K562 (cell line): ENCODE results near the gene HSD17B13. TPM values are rescaled to one million over a fixed set of nuclear protein-coding genes. Genes with fewer than 3 reads are reported as not detected.

Source experiments
- ATAC-seq: fragments of 200-7000 bp; cut with Tn5 transposase; 3 replicates; pipeline ENCODE4 v1.9.1; 2020; ENCODE audit warnings: moderate library complexity
- BruUV-seq: library from RNA; stranded (reverse); fragments of 400-500 nt; replicated peaks from 2 replicates; lab custom pipeline; 2021; lab: Mats Ljungman, UMichigan
- CTCF ChIA-PET: fragments of 300-600 bp; formaldehyde crosslinking; extraction: SDS; loops from one replicate; lab custom pipeline; 2021; ENCODE audit warnings: low intra/inter-chr PET ratio; lab: Yijun Ruan, JAX
- POLR2A ChIA-PET: fragments of 300-600, 350-650 bp; sonication (Branson Sonifier 250); formaldehyde crosslinking; extraction: SDS; loops from one replicate; lab custom pipeline; 2021; ENCODE audit warnings: antibody characterized with exemption, inconsistent platforms; lab: Yijun Ruan, JAX
- DNase-seq, 4 experiments: peaks; one replicate each; pipeline versions ENCODE4 v3.0.0 to v3.0.0-alpha.2; 2011 to 2018; ENCODE audit warnings: low spot score in 3 of 4, mixed read lengths in 3 of 4; ENCODE audit errors: extremely low read depth in 1 of 4
- FAIRE-seq: peaks from 2 replicates; lab custom pipeline; 2011; peaks lifted over from hg19 to GRCh38; lab: Jason Lieb, UNC
- H2AFZ ChIP-seq: 2 replicates; pipeline ENCODE4 v1.6.0; 2011; ENCODE audit warnings: low read depth, low read length, control low read depth, inconsistent platforms
- H3K27ac ChIP-seq: fragments of 200-600 bp; 3 replicates; pipeline ENCODE4 v1.8.0; 2011; ENCODE audit warnings: low read depth, mild to moderate bottlenecking, control low read depth, inconsistent platforms, low read length, moderate library complexity, mixed read lengths; ENCODE audit errors: extremely low read depth
- H3K27me3 ChIP-seq, 2 experiments: fragments of 300-600 bp in 1 of 2; 2 replicates in 1 of 2; 3 replicates in 1 of 2; pipeline versions ENCODE4 v1.6.0 to v1.8.0; 2011; ENCODE audit warnings: inconsistent platforms in 2 of 2, low read length in 2 of 2, mild to moderate bottlenecking in 1 of 2, mixed read lengths in 1 of 2, moderate library complexity in 1 of 2; ENCODE audit not compliant: control insufficient read depth in 2 of 2, insufficient read depth in 2 of 2
- H3K36me3 ChIP-seq: fragments of 300-600 bp; 3 replicates; pipeline ENCODE4 v1.8.0; 2011; ENCODE audit warnings: mild to moderate bottlenecking, low read length, inconsistent platforms; ENCODE audit not compliant: control insufficient read depth, insufficient read depth
- H3K4me1 ChIP-seq, 2 experiments: fragments of 200-600 bp in 1 of 2; replicated peaks in 1 of 2; 2 replicates in 1 of 2; 3 replicates in 1 of 2; pipeline versions ENCODE4 v1.5.1 to v1.8.0; 2011; ENCODE audit warnings: inconsistent platforms in 2 of 2, low read length in 2 of 2, mild to moderate bottlenecking in 1 of 2, mixed read lengths in 1 of 2, moderate library complexity in 1 of 2; ENCODE audit not compliant: control insufficient read depth in 2 of 2, insufficient read depth in 2 of 2
- H3K4me2 ChIP-seq: 2 replicates; pipeline ENCODE4 v1.6.1; 2011; ENCODE audit warnings: low read length, control low read depth, inconsistent platforms, mixed read lengths; ENCODE audit not compliant: insufficient read depth
- H3K4me3 ChIP-seq: fragments of 200-600 bp; sonication (generic), shearing (Covaris generic); 2 replicates; pipeline ENCODE4 v1.5.1; 2016; ENCODE audit warnings: control low read depth, inconsistent platforms
- H3K79me2 ChIP-seq: fragments of 200-600 bp; 3 replicates; pipeline ENCODE4 v1.8.0; 2011; ENCODE audit warnings: low read length, inconsistent platforms; ENCODE audit not compliant: control insufficient read depth, insufficient read depth
- H3K9ac ChIP-seq, 2 experiments: 2 replicates each; pipeline versions ENCODE4 v1.6.0 to v1.6.1; 2011; ENCODE audit warnings: low read depth in 2 of 2, low read length in 2 of 2, control low read depth in 1 of 2, inconsistent platforms in 1 of 2, mild to moderate bottlenecking in 1 of 2, mixed read lengths in 1 of 2; ENCODE audit not compliant: insufficient read depth in 1 of 2
- H3K9me1 ChIP-seq: one replicate; pipeline ENCODE4 v1.6.0; 2011; ENCODE audit warnings: inconsistent platforms, mild to moderate bottlenecking, low read length, moderate library complexity; ENCODE audit not compliant: control insufficient read depth, insufficient read depth
- H3K9me3 ChIP-seq: replicated peaks from 2 replicates; pipeline ENCODE4 v1.5.1; 2011; ENCODE audit warnings: low read depth, low read length, inconsistent platforms; ENCODE audit not compliant: control insufficient read depth, insufficient read depth
- H4K20me1 ChIP-seq: replicated peaks from 2 replicates; pipeline ENCODE4 v1.6.1; 2011; ENCODE audit warnings: low read length, inconsistent platforms, mixed read lengths; ENCODE audit not compliant: control insufficient read depth, insufficient read depth
- CLOCK ChIP-seq: fragments of 250-450 bp; sonication (Bioruptor Pico); IDR thresholded peaks from 2 replicates; pipeline ENCODE4 v1.4.0; 2020; ENCODE audit warnings: mild to moderate bottlenecking, moderate library complexity, borderline replicate concordance
- MECOM ChIP-seq: fragments of 250-450 bp; sonication (Bioruptor Pico); IDR thresholded peaks from 2 replicates; pipeline ENCODE4 v1.8.0; 2022; ENCODE audit warnings: inconsistent platforms
- TRIM24 ChIP-seq, 2 experiments: fragments of 450-650 bp; IDR thresholded peaks; 2 replicates each; pipeline ENCODE4 v1.6.1; 2016
- WGBS: fragments of 100-300 bp; shearing (Covaris generic); methylation state at CpG from one replicate; pipeline ENCODE4 v1.1.6; 2016; ENCODE audit warnings: low coverage, mixed read lengths; ENCODE audit not compliant: insufficient coverage; ENCODE audit errors: missing lambda C conversion rate; 5-methylcytosine and 5-hydroxymethylcytosine counted together
- in situ Hi-C: fragments of 300-500 bp; cut with MboI; formaldehyde crosslinking; loops from 4 replicates; pipeline ENCODE4 v1.15.0; 2018; ENCODE audit warnings: inconsistent platforms, mixed read lengths
- intact Hi-C: fragments of 100-400 bp; cut with micrococcal nuclease; formaldehyde crosslinking; loops from 2 replicates; pipeline ENCODE4 v1.14.2; 2022
- polyA plus RNA-seq, 8 experiments: library from polyadenylated mRNA; depleted of rRNA in 4 of 8; stranded (reverse) in 5 of 8; unstranded in 3 of 8; fragments of >200 nt; fragmentation: Nextera tagmentation in 2 of 8; fragmentation: Illumina TruSeq in 1 of 8; extraction: Ambion mirVana in 2 of 8; extraction: Trizol in 1 of 8; gene quantifications; 2 replicates each; pipeline versions ENCODE4 v1.2.1 to v1.2.3, GENCODE V29; 2011 to 2014; ENCODE audit warnings: inconsistent platforms in 1 of 8, missing spikeins in 1 of 8
- total RNA-seq, 7 experiments: library from RNA; depleted of rRNA in 6 of 7; stranded (reverse); fragments of >200 nt in 6 of 7; fragmentation: Illumina TruSeq in 2 of 7; extraction: Trizol in 2 of 7; gene quantifications; 2 replicates each; pipeline versions ENCODE4 v1.2.1 to v1.2.3, GENCODE V29; 2011 to 2021; ENCODE audit warnings: low replicate concordance in 1 of 7

Gene HSD17B13
- total and polyA plus RNA-seq, 9 of the 15 experiments (the other 6 are each of a cell fraction or from before 2014, with no cell fraction given) = 0.05 to 0.36 (median 0.29) TPM

DNA sequence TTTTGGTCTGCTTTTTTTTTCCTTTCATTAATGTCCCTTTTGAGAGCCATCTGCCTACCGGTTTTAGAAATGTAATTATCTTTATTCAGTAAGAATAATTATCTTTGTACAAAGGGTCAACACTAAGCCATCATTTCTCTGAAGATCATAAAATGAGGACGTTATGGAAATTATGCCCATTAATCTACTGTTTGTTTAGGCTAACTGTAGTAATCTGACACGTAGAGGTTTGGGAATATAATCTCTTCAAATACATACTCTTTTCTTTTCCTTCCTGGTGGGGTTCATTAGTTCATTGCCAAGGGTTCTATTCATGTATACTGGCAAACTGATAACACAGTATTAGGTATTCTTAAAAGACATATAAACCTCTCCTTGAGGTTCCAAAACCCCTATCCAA, 3.8 kb upstream of the HSD17B13 start:
- POLR2A ChIA-PET = no interaction called here
- H3K4me3 ChIP-seq = no peak overlapping the region

More for the DNA sequence above, 3.8 kb upstream of the HSD17B13 start:
- H3K9me3 ChIP-seq = no peaks in the 10 kb centered on the region
- H3K27ac ChIP-seq = no peak overlapping the region
- ATAC-seq = no peak
- H2AFZ ChIP-seq = no peak overlapping the region
- no peak for DNase-seq
- no peak overlapping the region for H3K4me2 ChIP-seq
- H3K27me3 ChIP-seq = no peaks in the 10 kb centered on the region
- H3K79me2 ChIP-seq = no peaks in the 10 kb centered on the region
- BruUV-seq = no TSS peak
- H3K9me1 ChIP-seq = no peaks in the 10 kb centered on the region
- CTCF ChIA-PET = no interaction called here
- FAIRE-seq = no peak
- WGBS = 4% methylated on average over 3 of the region's 3 CpGs
- H3K36me3 ChIP-seq = no peaks in the 10 kb centered on the region
- no peaks in the 10 kb centered on the region for H3K4me1 ChIP-seq
- in situ Hi-C loops (no loop called here), intact Hi-C loops (no loop called here)
- TF ChIP-seq CLOCK (CRISPR knock-in tag) (no peak), TRIM24 (IDR thresholded peaks at IDR 0.05) (no peak), MECOM (no peak)
- no peak overlapping the region for H3K9ac ChIP-seq
- no peaks in the 10 kb centered on the region for H4K20me1 ChIP-seq
